Raji (cell line): ENCODE results near the gene EFNA5.

Experiments used
- POLR2A ChIP-seq: IDR thresholded peaks from 2 replicates; pipeline ENCODE4 v1.6.1; 2011; ENCODE audit warnings: low read depth, low read length, control low read depth; ENCODE audit not compliant: insufficient read depth

Gene EFNA5

DNA sequence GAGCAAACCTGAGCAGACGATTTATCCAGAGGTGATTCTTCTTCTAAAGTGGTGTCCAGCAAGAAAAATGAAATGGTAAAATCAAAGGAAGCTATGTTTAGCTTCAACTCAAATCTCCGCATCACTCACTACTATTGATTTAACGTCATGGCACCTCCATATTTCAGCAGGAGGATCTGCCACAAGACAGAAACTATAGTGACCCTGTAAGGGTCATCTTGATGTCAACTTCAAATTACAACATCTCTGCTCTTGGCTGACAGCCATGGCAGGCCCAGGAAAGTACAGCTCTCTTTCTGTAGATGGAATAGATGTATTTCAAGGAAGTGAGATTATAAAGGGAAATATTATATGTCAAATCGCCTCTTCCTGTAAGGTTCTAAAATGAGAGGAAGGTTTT is 10.1 kb upstream of the EFNA5 start:
- no peak for TF ChIP-seq POLR2A

DNA sequence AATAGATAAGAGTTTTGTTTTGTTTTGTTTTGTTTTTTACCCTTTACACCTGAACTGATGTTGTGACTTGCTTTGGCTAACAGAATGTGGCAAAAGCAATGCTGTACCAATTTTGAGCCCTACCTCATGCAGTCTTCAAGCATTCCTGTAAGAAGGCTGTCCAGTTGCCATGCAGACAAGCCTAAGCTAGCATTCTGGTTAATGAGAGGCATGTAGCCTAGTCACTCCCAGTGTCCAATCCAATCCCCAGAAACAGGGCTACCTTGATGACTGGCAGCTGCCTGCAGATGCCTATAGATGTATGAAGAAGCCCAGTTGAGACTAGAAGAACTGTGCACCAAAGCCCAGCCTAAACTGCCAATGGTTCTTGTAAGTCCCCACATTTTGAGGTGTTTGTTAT is 9.4 kb upstream of the EFNA5 start:
- no peak for TF ChIP-seq POLR2A

DNA sequence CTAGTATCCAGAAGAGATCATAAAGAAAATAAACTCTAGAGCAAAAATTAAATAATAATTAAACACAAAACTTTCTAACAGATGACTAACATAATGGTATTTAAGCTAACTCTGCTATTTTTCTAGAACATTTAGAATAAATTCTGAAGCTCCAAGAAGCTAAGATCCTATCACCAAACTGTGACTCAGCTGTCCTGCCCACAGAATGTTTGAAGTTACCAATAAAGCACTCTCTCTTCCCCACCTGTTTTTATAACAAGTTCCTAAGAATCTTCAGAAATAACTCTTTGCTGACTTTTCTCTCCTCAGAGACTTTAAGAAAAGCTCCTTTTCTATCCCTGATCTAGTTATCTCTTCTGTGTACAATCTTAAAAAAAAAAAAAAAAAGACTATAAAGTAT is 6.0 kb upstream of the EFNA5 start:
- TF ChIP-seq POLR2A: no peak

DNA sequence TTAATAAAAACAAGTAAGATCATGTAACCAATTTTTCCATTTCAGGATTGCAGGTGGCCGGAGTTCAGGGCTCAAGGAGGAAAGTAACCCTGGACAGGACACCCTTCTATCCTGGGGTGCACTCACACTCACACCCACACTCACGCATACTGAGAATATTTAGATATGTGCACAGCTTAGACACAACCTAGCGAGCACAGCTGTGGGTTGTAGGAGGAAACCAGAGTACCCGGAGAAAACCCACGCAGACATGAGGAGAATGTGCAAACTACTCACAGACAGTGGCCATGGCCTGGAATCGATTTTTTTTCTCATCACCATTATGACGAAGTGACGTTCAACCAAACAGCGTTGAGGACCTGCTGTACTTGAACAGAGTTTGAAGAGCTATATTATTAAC is 4.5 kb upstream of the EFNA5 start:
- no peak for TF ChIP-seq POLR2A

DNA sequence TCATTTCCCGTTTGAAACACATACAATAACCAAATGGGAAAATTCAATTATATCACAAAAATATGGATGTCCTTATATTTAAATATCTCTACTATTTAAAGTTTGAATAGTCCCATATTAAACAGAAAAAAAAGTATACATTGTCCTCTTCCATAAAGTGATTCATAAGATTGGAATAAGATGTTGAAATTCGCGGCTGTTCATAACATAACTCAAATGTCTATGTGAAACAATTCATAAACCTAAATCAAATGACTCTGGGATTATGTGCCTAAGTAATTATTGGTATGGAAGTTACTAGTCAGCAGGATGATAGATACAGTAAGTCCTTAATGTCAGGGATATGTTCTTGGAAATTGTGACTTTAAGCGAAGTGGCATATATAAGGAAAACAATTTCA is 3.9 kb upstream of the EFNA5 start:
- no peak for TF ChIP-seq POLR2A

DNA sequence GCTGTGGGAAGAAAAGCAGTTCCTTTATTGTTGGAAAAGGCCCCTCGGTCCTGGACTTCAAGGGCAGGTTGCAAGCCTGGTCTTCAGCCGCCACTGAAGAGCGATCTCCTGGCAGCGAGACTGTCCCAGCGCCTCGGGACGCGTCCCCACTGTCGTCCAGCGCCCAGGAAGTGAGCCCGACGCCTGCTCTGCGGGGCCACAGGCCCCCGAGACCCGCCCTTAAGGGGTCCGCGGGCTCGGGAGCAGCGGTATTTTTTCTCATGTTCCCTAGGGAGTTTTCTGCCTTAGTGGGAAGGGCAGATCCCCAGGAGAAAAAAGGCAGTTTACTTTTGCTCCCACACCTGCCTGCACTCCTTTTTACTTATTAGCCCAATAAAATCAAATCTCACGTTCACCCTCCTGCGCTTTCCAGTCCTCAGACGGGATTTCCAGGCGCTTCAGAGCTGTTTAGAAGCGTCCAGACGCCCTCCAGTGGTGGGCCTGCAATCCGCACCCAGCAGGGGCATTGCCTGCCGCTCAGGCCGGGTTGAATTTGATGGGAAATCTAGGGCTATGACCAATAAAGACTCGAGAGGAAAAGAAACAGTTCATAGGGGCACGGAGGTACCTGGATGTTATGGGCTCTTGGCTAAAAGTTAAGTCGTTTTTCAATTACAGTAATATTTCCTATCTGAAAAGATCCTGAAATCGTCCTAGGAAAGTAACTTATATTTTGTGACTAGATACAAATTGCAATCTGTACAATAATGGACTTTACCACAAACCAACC is 2.8 kb upstream of the EFNA5 start:
- TF ChIP-seq POLR2A: no peak

DNA sequence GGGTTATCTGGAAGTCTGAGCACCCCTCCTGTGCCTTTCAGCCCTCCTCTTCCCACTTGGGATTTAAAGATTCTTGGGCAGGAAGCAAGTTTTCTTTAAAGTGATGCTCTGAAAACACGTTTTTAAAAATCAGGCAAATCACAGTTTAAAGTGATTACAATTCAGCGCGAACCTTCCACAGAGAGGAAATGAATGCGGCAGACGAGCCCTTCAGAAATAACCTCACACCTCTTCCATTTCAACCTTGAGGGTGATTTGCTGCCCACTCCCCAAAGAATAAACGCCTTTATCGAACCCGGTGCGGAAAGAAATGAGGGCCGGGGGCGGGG is 2.3 kb upstream of the EFNA5 start:
- TF ChIP-seq POLR2A: no peak

DNA sequence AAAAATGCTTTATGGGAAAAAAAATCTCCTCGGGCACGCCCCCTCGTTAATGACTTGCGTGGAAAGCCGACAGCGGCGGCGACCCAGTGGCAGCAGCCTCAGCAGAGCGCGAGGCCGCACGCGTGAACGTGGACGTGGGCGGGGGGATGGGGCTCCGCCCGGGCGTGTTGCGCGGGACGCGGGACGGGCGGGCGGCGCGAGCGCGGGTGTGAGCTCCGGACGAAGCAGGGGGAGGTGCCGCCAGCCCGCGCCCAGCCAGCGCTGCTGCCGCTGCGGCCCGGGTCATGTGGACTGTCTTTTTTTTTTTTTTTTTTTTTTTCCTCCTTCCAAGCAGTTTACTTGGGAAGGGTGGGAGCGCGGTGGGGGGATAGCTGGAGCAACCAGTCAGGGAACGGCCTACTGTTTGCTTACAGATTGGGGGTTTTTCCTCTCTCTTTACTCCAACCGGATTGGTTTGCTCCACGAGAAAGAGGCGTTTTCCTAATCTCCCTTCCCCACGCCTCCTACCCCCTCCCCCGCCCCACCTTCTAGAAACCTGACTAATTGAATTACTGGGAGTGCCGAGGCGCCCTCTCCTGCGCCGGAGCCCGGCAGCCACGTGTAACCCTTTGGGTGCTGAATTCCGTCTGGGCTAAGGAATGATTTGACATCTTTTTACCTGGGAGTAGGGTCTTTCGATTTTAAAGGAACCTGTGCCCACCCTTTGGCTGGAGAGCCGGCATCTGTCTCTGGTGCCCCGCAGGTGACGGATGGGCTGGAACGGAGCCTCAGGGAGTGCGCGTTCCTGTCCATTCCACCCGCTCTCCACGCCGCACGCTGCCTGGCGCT is 1.7 kb upstream of the EFNA5 start:
- TF ChIP-seq POLR2A: no peak

DNA sequence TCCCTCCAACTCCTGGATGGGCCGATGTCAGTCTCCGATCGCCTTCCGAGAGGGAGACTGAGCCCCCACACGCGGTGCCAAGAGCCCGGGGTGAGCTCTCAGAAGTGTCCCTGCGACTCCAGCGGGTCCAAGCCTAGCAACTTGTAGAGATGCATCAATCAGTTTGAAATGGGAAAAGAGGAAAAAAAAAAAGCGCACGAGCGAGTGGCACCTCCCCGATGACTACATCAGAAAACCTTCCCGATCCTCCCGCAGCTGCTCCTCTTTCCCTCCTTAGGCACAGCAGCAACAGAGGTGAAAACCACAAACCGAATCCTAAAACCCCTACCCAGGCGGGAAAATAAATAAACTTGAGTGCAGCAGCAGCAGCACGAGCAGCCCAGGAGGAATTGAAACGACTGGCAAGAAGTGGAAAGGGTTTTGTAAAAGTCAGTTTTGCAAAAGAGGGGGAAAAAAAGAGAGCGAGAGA is 1.0 kb upstream of the EFNA5 start:
- no peak for TF ChIP-seq POLR2A

DNA sequence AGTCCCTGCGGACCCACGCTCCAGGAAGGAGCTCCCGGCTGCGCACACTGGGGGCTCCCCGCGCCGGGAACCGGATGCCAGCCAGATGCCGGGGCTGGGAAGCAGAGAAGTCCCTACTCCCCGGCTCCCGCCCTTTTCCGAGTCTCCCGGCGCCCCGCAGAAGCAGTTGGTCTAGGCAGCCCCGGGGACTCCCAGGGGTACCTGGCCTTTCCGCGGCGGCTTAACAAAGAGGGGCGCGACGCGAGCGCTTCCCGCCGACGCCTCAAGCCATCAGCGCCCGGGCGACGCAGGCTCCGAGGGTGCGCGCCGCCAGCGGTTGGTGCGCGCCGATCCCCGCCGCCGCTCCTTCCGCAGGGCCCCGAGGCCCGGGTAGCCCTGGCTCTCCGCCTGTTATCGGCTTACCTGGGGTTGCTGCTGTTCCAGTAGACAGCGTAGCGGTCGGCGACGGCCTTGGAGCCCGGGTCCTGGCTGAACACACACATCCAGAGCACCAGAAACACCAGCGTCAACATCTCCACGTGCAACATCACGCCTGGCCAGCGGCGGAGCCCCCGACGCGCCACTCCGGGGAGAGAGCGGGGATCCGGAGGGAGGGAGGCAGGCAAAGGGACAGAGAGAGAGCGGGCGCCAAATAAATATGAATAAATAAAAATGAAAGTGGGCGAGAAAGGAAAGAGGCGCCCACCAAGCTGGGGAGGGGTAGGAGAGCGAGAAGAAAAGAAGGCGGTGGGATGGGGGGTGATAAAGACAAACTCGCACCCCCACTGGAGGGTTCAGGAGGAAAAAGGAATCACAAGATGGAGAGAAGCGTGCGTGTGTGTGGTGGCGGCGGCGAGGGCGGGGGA is 428 bp downstream of the EFNA5 start:
- TF ChIP-seq POLR2A: no peak

DNA sequence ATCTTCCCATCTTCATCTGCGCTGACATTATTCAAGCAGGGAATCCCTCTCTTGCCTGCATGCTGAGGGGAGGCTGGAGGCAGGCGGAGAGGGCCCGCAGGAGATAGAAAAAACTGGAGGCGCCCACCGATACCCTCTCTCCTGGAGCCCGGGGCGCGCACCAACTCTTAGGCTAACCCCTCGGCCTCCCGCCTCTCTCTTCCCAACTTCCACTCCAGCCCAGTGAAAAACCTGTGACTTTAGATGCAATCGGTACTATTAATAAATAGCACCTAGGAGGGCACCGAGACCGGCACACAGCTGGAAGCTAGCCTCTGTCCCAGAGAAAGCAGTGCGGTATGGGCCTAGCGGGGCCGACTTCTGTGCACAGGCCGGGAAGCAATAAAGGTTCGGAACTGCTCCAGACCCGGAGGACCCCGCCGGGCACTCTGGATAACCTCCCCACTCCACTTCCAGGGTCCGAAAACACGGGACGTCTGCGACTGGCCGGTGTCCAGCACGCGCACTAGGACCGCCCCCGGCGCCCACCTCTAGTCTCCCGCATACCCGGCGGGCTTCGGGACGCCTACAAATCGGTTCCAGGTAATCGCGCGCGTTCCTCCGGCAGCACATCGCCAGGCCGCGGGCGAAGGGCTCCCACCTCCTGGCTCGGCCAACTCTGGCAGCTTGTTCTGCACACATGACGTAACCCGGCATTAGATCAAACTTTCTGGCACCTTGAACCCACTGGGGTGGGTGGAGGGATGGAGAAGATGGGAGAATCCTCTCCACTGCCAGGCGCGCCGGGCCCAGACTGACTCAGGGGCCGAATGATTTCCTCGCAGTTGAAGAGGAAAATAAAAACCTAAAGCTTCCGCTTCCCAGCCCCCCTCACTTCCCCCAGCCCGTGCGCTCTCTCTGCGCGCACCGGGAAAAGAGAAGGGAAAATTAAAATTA is 1.4 kb downstream of the EFNA5 start:
- no peak for TF ChIP-seq POLR2A

DNA sequence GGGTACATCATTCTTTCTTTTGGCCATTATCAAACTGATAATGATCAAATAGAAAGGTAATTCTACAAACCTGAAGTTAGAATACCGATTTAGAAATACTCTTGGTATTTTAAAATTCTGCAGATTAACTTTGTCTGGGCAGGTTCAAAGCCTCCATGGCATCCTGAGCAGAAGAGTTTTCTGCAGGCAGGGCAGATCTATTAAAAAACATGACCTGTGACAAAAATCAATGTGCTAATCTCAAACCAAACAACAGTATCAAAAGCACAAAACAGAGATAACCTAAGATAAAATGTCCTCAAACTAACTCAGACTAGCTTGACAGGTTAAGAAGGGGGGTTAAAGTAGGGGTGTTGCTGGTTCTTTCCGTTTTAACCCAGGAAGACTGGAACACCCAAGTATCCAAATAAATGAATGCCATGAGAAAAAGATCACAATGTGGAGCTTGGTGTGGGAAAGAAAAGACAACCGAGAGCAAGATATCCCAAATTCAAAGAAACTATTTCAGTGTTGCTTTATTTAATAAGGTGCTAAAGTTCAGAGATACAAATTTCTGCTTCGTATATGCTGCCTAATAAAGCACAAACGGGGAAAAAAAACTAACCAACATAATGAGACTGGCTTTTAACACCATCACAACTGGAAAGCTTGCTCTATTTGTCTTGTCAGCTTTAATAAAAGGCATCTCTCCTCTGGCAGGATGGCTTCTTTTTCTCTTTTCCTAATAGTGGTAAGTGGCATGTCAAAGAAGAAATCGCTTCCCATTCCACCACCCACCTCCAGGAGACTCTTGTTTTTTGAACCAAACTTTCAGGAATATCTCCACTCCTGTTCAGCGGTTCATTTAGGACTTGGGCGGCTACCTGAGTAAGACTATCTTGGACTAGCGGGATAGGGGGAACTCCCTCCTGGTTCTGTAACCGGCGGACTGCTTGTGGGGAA is 2.3 kb downstream of the EFNA5 start:
- no peak for TF ChIP-seq POLR2A

DNA sequence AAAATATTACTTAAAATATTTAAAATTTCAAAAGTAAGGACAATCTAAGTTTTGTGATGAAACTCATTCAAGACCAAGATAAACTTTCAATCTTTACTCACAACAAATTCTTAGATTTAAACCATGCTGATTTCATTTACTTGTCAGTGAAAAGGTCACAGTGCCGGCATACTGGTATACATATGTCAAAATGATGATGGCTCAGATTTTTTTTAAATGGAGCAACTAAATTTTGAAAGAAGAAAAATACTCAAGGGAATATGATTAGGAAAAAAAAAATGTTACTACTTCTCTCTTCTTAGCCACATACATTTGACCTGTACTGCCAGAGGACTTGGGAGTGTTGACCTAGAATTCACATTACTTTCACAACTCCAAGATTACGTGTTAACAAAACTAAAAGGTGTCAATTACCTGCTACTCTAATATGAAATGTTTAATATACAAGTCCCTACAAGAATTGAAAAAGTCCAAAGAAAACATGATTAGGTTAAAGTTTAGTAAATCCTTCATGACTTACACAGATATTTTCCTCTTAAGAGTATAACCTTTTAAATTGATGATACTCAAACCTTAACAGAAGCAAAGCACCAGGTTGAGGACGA is 4.6 kb downstream of the EFNA5 start:
- TF ChIP-seq POLR2A: no peak

DNA sequence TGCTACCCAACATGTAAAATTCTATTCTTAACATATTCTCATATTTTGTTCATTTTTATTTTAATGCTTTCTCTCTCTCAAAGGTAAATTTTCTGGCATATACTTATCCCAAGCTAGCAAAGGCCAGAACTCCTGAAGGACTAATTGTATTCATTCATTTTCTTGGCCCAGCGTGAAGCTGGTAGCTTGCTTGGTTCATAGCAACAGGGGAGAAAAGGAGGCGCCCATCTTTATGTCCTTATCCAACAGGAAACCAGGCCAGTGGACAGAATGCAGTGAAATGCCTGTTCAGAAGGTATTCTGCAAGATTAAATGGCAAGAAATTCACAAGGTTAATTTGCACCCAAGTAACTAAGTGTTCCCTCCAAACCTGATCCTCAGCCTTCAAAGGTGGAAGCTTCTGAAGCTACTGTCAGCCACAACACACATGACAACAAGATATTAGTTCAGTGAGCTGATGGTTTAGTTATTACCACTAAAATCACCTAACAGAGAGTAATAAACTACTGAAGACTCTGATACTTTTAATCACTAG is 5.6 kb downstream of the EFNA5 start:
- no peak for TF ChIP-seq POLR2A
